A549 (cell line): ENCODE measurements around the gene CMPK1. TPM values are rescaled to one million over a fixed set of nuclear protein-coding genes. Genes with fewer than 3 reads are reported as not detected.

Source experiments
- ATAC-seq, 2 experiments: fragments of 200-7000 bp in 1 of 2; fragments of >200 bp in 1 of 2; cut with Nextera tagmentation in 1 of 2; cut with Tn5 transposase in 1 of 2; 3 replicates each; pipeline versions ENCODE4 v1.8.0 to v1.9.1; 2018 to 2020; ENCODE audit warnings: mild to moderate bottlenecking in 1 of 2, moderate library complexity in 1 of 2
- CTCF ChIA-PET: fragments of 300-600 bp; sonication (Branson Sonifier 250); formaldehyde crosslinking; extraction: SDS; loops from one replicate; lab custom pipeline; 2021; ENCODE audit warnings: antibody characterized with exemption, inconsistent platforms; lab: Yijun Ruan, JAX
- POLR2A ChIA-PET: fragments of 350-600 bp; formaldehyde crosslinking; extraction: SDS; loops from one replicate; lab custom pipeline; 2021; ENCODE audit warnings: antibody characterized with exemption, inconsistent platforms; lab: Yijun Ruan, JAX
- DNase-seq, 2 experiments: peaks; one replicate each; pipeline versions ENCODE4 v3.0.0 to v3.0.0-alpha.2; 2011 to 2016; ENCODE audit warnings: low read depth in 1 of 2, low spot score in 1 of 2
- FAIRE-seq: peaks from 2 replicates; lab custom pipeline; 2011; peaks lifted over from hg19 to GRCh38; lab: Jason Lieb, UNC
- H3K27ac ChIP-seq, 2 experiments: fragments of >200 bp; sonication (Bioruptor Twin); formaldehyde crosslinking; 3 replicates each; pipeline ENCODE4 v1.5.1; 2016 to 2017
- H3K4me1 ChIP-seq: fragments of >200 bp; sonication (Bioruptor Twin); formaldehyde crosslinking; 3 replicates; pipeline ENCODE4 v1.6.1; 2016
- H3K4me2 ChIP-seq: fragments of >200 bp; sonication (Bioruptor Twin); formaldehyde crosslinking; 3 replicates; pipeline ENCODE4 v1.6.1; 2016
- H3K4me3 ChIP-seq: fragments of >200 bp; sonication (Bioruptor Twin); formaldehyde crosslinking; 3 replicates; pipeline ENCODE4 v1.5.1; 2016
- H3K9me3 ChIP-seq: fragments of >200 bp; sonication (Bioruptor Twin); formaldehyde crosslinking; 3 replicates; pipeline ENCODE4 v1.6.1; 2016
- BHLHE40 ChIP-seq: IDR thresholded peaks from 2 replicates; pipeline ENCODE4 v1.6.1; 2012; ENCODE audit warnings: low read depth, low read length, inconsistent platforms
- CBX8 ChIP-seq: fragments of 200-600 bp; sonication (generic); IDR thresholded peaks from 2 replicates; pipeline ENCODE4 v1.6.1; 2016
- EHF ChIP-seq: fragments of 250-450 bp; sonication (Bioruptor Pico); IDR thresholded peaks from 2 replicates; pipeline ENCODE4 v1.5.0; 2020; ENCODE audit warnings: mild to moderate bottlenecking
- ESRRA ChIP-seq: fragments of 150-350 bp; IDR thresholded peaks from 2 replicates; pipeline ENCODE4 v1.6.1; 2014; ENCODE audit warnings: mild to moderate bottlenecking, low read length, borderline replicate concordance
- FOSB ChIP-seq: fragments of 250-450 bp; sonication (Bioruptor Pico); IDR thresholded peaks from 2 replicates; pipeline ENCODE4 v1.5.0; 2020; ENCODE audit warnings: mild to moderate bottlenecking, moderate library complexity
- GATA3 ChIP-seq: IDR thresholded peaks from 2 replicates; pipeline ENCODE4 v1.6.1; 2012; ENCODE audit warnings: borderline replicate concordance
- NFE2L2 ChIP-seq: fragments of 150-350 bp; conservative IDR thresholded peaks from 2 replicates; pipeline ENCODE4 v1.6.1; 2014; ENCODE audit warnings: low read length
- NR3C1 ChIP-seq: fragments of >200 bp; sonication (Bioruptor Twin); formaldehyde crosslinking; IDR thresholded peaks from 3 replicates; pipeline ENCODE4 v1.6.1; 2017
- PHF8 ChIP-seq: fragments of 200-600 bp; sonication (generic); IDR thresholded peaks from 2 replicates; pipeline ENCODE4 v1.6.1; 2016; ENCODE audit warnings: low read depth, mild to moderate bottlenecking, antibody characterized with exemption, moderate library complexity, borderline replicate concordance
- RARB ChIP-seq: fragments of 250-450 bp; sonication (Bioruptor Pico); IDR thresholded peaks from 2 replicates; pipeline ENCODE4 v1.8.0; 2021; ENCODE audit warnings: mild to moderate bottlenecking, moderate library complexity
- RCOR1 ChIP-seq: fragments of 150-350 bp; IDR thresholded peaks from 2 replicates; pipeline ENCODE4 v1.6.1; 2014; ENCODE audit warnings: antibody characterized with exemption, low read length, low read depth
- ZNF302 ChIP-seq: fragments of 250-450 bp; sonication (Bioruptor Pico); IDR thresholded peaks from 2 replicates; pipeline ENCODE4 v1.9.0; 2021; ENCODE audit warnings: inconsistent platforms, mild to moderate bottlenecking, moderate library complexity
- WGBS: methylation state at CpG from one replicate; pipeline ENCODE4 v1.1.6; 2017; ENCODE audit errors: missing lambda C conversion rate; 5-methylcytosine and 5-hydroxymethylcytosine counted together
- polyA plus RNA-seq, 4 experiments: library from polyadenylated mRNA; depleted of rRNA in 3 of 4; stranded (reverse); fragments of >200 nt; fragmentation: RNase III in 1 of 4; extraction: RNeasy Plus Mini Kit Qiagen cat#74134 plus additional on column Dnase treatment in 1 of 4; gene quantifications; 2 replicates in 3 of 4; 3 replicates in 1 of 4; pipeline ENCODE4 v1.2.3, GENCODE V29; 2011 to 2017
- TF ChIP-seq, protein P1 (sequence below): fragments of 250-450 bp; sonication (Bioruptor Pico); IDR thresholded peaks from 2 replicates; pipeline ENCODE4 v1.5.0; 2020; ENCODE audit warnings: low read depth, mild to moderate bottlenecking, moderate library complexity
- TF ChIP-seq, protein P2 (sequence below): fragments of 250-450 bp; sonication (Bioruptor Pico); IDR thresholded peaks from 2 replicates; pipeline ENCODE4 v1.5.0; 2021; ENCODE audit warnings: mild to moderate bottlenecking, moderate library complexity, borderline replicate concordance
- TF ChIP-seq, protein P3 (sequence below): fragments of 200-600 bp; sonication (generic); IDR thresholded peaks from 2 replicates; pipeline ENCODE4 v1.6.1; 2016; ENCODE audit warnings: antibody characterized with exemption, mild to moderate bottlenecking, moderate library complexity
- TF ChIP-seq, protein P4 (sequence below): fragments of 450-650 bp; IDR thresholded peaks from 2 replicates; pipeline ENCODE4 v1.6.1; 2014; ENCODE audit warnings: antibody characterized with exemption
- TF ChIP-seq, protein P5 (sequence below): IDR thresholded peaks from 2 replicates; pipeline ENCODE4 v1.6.1; 2012

Gene CMPK1
- polyA plus RNA-seq, 2 of the 4 experiments (the other 2 are of a cell fraction) = 89.3 to 103 TPM

DNA sequence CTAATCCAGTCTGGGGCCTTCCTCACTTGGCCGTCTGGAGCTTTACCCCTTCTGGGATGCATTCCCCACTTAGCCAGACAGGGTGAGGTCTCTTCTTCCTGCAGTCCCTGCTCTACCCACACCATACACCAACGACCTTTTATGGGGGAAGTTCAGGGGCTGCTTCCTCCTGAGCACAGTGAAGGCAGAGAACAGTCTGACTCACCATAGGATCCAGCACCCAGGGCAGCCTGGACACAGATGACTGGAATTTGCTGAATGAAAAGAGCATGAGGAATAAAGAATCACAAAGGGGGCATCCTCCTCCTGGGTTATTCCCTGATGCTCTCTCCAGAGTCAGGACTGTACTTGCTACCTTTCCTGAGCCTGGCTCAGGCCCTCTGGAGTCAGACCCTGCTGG lies 77.8 kb downstream of the CMPK1 start:
- ATAC-seq (peak in 1 of 2 experiments; percentile 28; a peak in 2 of 6 replicates), FAIRE-seq (no peak), DNase-seq (no peak)
- H3K27ac ChIP-seq = no peak overlapping the region
- H3K4me3 ChIP-seq = no peak overlapping the region
- no peak overlapping the region for H3K4me2 ChIP-seq
- TF ChIP-seq ZNF302 (CRISPR knock-in tag) = no peak
- TF ChIP-seq ESRRA = no peak
- TF ChIP-seq NR3C1 = no peak
- no peak for TF ChIP-seq FOSB (CRISPR knock-in tag)
- TF ChIP-seq, protein P1, sequence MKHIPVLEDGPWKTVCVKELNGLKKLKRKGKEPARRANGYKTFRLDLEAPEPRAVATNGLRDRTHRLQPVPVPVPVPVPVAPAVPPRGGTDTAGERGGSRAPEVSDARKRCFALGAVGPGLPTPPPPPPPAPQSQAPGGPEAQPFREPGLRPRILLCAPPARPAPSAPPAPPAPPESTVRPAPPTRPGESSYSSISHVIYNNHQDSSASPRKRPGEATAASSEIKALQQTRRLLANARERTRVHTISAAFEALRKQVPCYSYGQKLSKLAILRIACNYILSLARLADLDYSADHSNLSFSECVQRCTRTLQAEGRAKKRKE = no peak
- TF ChIP-seq BHLHE40 = no peak
- H3K4me1 ChIP-seq = no peaks in the 10 kb centered on the region
- no CpG with 5 or more reads among the region's 2 CpGs for WGBS
- CTCF ChIA-PET = interaction anchor here (1.2 kb wide), 1 partner anchor 315 kb away, joined by 3 read pairs; no protein-coding TSS in a partner anchor
- H3K9me3 ChIP-seq = no peaks in the 10 kb centered on the region
- POLR2A ChIA-PET = no interaction called here

DNA sequence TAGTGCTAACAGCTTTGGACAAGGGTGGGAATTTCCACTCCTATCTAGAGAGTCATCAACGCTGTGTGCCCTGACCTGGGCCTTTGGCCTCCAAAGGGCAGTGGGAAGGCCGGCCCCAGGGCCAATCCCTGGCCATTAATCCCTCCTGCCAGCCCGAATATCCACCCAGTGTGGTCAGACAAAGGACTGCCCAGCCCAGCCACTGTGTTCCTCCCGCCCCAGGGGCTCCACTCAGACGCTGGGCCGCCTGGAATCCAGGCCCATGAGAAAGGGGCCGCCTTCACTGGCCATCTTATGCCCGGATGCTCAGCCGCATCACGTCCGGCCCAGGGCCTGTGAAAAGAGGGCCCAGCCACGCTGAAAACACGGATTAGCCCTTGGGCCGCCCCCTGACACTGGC lies 78.8 kb downstream of the CMPK1 start:
- DNase-seq = no peak
- no peak for FAIRE-seq
- ATAC-seq = no peak
- TF ChIP-seq PHF8 (no peak), RARB (no peak), RCOR1 (no peak), EHF (no peak), CBX8 (no peak), GATA3 (no peak), NR3C1 (no peak), NFE2L2 (no peak)
- TF ChIP-seq, protein P2, sequence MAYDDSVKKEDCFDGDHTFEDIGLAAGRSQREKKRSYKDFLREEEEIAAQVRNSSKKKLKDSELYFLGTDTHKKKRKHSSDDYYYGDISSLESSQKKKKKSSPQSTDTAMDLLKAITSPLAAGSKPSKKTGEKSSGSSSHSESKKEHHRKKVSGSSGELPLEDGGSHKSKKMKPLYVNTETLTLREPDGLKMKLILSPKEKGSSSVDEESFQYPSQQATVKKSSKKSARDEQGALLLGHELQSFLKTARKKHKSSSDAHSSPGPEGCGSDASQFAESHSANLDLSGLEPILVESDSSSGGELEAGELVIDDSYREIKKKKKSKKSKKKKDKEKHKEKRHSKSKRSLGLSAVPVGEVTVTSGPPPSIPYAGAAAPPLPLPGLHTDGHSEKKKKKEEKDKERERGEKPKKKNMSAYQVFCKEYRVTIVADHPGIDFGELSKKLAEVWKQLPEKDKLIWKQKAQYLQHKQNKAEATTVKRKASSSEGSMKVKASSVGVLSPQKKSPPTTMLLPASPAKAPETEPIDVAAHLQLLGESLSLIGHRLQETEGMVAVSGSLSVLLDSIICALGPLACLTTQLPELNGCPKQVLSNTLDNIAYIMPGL (CRISPR knock-in tag) = no peak
- TF ChIP-seq, protein P3, sequence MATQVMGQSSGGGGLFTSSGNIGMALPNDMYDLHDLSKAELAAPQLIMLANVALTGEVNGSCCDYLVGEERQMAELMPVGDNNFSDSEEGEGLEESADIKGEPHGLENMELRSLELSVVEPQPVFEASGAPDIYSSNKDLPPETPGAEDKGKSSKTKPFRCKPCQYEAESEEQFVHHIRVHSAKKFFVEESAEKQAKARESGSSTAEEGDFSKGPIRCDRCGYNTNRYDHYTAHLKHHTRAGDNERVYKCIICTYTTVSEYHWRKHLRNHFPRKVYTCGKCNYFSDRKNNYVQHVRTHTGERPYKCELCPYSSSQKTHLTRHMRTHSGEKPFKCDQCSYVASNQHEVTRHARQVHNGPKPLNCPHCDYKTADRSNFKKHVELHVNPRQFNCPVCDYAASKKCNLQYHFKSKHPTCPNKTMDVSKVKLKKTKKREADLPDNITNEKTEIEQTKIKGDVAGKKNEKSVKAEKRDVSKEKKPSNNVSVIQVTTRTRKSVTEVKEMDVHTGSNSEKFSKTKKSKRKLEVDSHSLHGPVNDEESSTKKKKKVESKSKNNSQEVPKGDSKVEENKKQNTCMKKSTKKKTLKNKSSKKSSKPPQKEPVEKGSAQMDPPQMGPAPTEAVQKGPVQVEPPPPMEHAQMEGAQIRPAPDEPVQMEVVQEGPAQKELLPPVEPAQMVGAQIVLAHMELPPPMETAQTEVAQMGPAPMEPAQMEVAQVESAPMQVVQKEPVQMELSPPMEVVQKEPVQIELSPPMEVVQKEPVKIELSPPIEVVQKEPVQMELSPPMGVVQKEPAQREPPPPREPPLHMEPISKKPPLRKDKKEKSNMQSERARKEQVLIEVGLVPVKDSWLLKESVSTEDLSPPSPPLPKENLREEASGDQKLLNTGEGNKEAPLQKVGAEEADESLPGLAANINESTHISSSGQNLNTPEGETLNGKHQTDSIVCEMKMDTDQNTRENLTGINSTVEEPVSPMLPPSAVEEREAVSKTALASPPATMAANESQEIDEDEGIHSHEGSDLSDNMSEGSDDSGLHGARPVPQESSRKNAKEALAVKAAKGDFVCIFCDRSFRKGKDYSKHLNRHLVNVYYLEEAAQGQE = no peak
- TF ChIP-seq, protein P4, sequence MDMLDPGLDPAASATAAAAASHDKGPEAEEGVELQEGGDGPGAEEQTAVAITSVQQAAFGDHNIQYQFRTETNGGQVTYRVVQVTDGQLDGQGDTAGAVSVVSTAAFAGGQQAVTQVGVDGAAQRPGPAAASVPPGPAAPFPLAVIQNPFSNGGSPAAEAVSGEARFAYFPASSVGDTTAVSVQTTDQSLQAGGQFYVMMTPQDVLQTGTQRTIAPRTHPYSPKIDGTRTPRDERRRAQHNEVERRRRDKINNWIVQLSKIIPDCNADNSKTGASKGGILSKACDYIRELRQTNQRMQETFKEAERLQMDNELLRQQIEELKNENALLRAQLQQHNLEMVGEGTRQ = no peak
- TF ChIP-seq, protein P5, sequence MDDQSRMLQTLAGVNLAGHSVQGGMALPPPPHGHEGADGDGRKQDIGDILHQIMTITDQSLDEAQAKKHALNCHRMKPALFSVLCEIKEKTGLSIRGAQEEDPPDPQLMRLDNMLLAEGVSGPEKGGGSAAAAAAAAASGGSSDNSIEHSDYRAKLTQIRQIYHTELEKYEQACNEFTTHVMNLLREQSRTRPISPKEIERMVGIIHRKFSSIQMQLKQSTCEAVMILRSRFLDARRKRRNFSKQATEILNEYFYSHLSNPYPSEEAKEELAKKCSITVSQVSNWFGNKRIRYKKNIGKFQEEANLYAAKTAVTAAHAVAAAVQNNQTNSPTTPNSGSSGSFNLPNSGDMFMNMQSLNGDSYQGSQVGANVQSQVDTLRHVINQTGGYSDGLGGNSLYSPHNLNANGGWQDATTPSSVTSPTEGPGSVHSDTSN = no peak
- TF ChIP-seq, all 56 proteins: peak for 0
- 86% methylated on average over 4 of the region's 14 CpGs for WGBS
- no peak overlapping the region for H3K4me2 ChIP-seq
- POLR2A ChIA-PET = no interaction called here
- CTCF ChIA-PET = interaction anchor here (1.0 to 1.2 kb wide), 2 partner anchors 61 to 314 kb away, joined by 3 to 7 read pairs; no protein-coding TSS in a partner anchor
- H3K27ac ChIP-seq = no peak overlapping the region
- no peaks in the 10 kb centered on the region for H3K9me3 ChIP-seq
- H3K4me3 ChIP-seq = no peak overlapping the region
- no peaks in the 10 kb centered on the region for H3K4me1 ChIP-seq
